ENCODE measurements around the gene FAM120AOS.

FAM120AOS gene

GRCh38 chr9:93422977-93423616, 30.3 kb downstream of the FAM120AOS start:
- Histone ChIP-seq H3K36me3 (ENCODE audit: control insufficient read depth in 1 of 2, insufficient read depth in 2 of 2, low read depth in 1 of 2, low read length in 2 of 2) (no peaks in the 10 kb centered on the region), H2BK12ac (ENCODE audit: low read length in 2 of 2) (no peak overlapping the region), H3K23ac (ENCODE audit: low read length in 2 of 2) (no peak overlapping the region), H2BK15ac (ENCODE audit: low read depth, poor library complexity, severe bottlenecking) (no peak overlapping the region), H4K8ac (ENCODE audit: low read length) (no peak overlapping the region), H2BK120ac (ENCODE audit: low read depth, low read length) (no peak overlapping the region), H2BK5ac (ENCODE audit: low read depth, low read length, poor library complexity, severe bottlenecking) (no peak overlapping the region), H3K9ac (ENCODE audit: low read length) (no peak overlapping the region), H2AK5ac (ENCODE audit: low read length, severe bottlenecking) (no peak overlapping the region), H2AFZ (ENCODE audit: low read depth, low read length) (no peak overlapping the region), H3K4ac (ENCODE audit: low read depth in 1 of 2, low read length in 2 of 2) (no peak overlapping the region), H3K14ac (ENCODE audit: low read length in 2 of 2) (no peak overlapping the region), H3K9me3 (ENCODE audit: control insufficient read depth, low read length) (peaks cover 15% of the 10 kb centered on the region), H3K4me3 (ENCODE audit: insufficient read depth in 1 of 2, low read depth in 1 of 2, low read length in 2 of 2) (no peak overlapping the region), H3K79me1 (replicated peaks; ENCODE audit: low read length, poor library complexity, severe bottlenecking) (no peaks in the 10 kb centered on the region), H4K91ac (ENCODE audit: low read length) (no peak overlapping the region), H3K18ac (ENCODE audit: low read depth in 1 of 2, low read length in 2 of 2) (no peak overlapping the region), H3K4me1 (ENCODE audit: control insufficient read depth, insufficient read depth, low read depth, low read length) (no peaks in the 10 kb centered on the region), H3K4me2 (ENCODE audit: low read length, poor library complexity, severe bottlenecking) (no peak overlapping the region), H3K27me3 (ENCODE audit: control insufficient read depth in 1 of 2, insufficient read depth in 1 of 2, low read length in 2 of 2) (peaks cover 3 to 6% of the 10 kb centered on the region in 2 experiments), H3K27ac (ENCODE audit: low read length, poor library complexity, severe bottlenecking) (no peak overlapping the region)
- WGBS: 83% methylated on average over 10 of the region's 10 CpGs
- DNase-seq: no peak

GRCh38 chr9:93419023-93419422, 34.4 kb downstream of the FAM120AOS start:
- Histone ChIP-seq H3K23ac (ENCODE audit: low read length in 2 of 2) (no peak overlapping the region), H3K27ac (ENCODE audit: low read length, poor library complexity, severe bottlenecking) (no peak overlapping the region), H4K8ac (ENCODE audit: low read length) (no peak overlapping the region), H3K18ac (ENCODE audit: low read depth in 1 of 2, low read length in 2 of 2) (no peak overlapping the region), H3K79me1 (replicated peaks; ENCODE audit: low read length, poor library complexity, severe bottlenecking) (no peaks in the 10 kb centered on the region), H2AK5ac (ENCODE audit: low read length, severe bottlenecking) (no peak overlapping the region), H2BK5ac (ENCODE audit: low read depth, low read length, poor library complexity, severe bottlenecking) (no peak overlapping the region), H3K14ac (ENCODE audit: low read length in 2 of 2) (no peak overlapping the region), H3K4me1 (ENCODE audit: control insufficient read depth, insufficient read depth, low read depth, low read length) (peaks cover 1% of the 10 kb centered on the region), H3K36me3 (ENCODE audit: control insufficient read depth in 1 of 2, insufficient read depth in 2 of 2, low read depth in 1 of 2, low read length in 2 of 2) (no peaks in the 10 kb centered on the region), H3K9me3 (ENCODE audit: control insufficient read depth, low read length) (peaks cover 27% of the 10 kb centered on the region), H3K9ac (ENCODE audit: low read length) (no peak overlapping the region), H4K91ac (ENCODE audit: low read length) (no peak overlapping the region), H3K4ac (ENCODE audit: low read depth in 1 of 2, low read length in 2 of 2) (no peak overlapping the region), H2BK12ac (ENCODE audit: low read length in 2 of 2) (no peak overlapping the region), H3K4me2 (ENCODE audit: low read length, poor library complexity, severe bottlenecking) (no peak overlapping the region), H3K27me3 (ENCODE audit: control insufficient read depth in 1 of 2, insufficient read depth in 1 of 2, low read length in 2 of 2) (peaks cover 0 to 6% of the 10 kb centered on the region in 2 experiments), H2BK120ac (ENCODE audit: low read depth, low read length) (no peak overlapping the region), H2BK15ac (ENCODE audit: low read depth, poor library complexity, severe bottlenecking) (no peak overlapping the region), H2AFZ (ENCODE audit: low read depth, low read length) (no peak overlapping the region), H3K4me3 (ENCODE audit: insufficient read depth in 1 of 2, low read depth in 1 of 2, low read length in 2 of 2) (no peak overlapping the region)
- DNase-seq: no peak
- 57% methylated on average over 1 of the region's 1 CpG for WGBS

- Histone ChIP-seq H3K18ac (ENCODE audit: low read depth in 1 of 2, low read length in 2 of 2) (no peak overlapping the region), H2BK5ac (ENCODE audit: low read depth, low read length, poor library complexity, severe bottlenecking) (no peak overlapping the region), H2BK15ac (ENCODE audit: low read depth, poor library complexity, severe bottlenecking) (no peak overlapping the region), H4K8ac (ENCODE audit: low read length) (no peak overlapping the region), H3K9me3 (ENCODE audit: control insufficient read depth, low read length) (peaks cover 27% of the 10 kb centered on the region), H3K23ac (ENCODE audit: low read length in 2 of 2) (no peak overlapping the region), H3K79me1 (replicated peaks; ENCODE audit: low read length, poor library complexity, severe bottlenecking) (no peaks in the 10 kb centered on the region), H4K91ac (ENCODE audit: low read length) (no peak overlapping the region), H3K27ac (ENCODE audit: low read length, poor library complexity, severe bottlenecking) (no peak overlapping the region), H2AK5ac (ENCODE audit: low read length, severe bottlenecking) (no peak overlapping the region), H2AFZ (ENCODE audit: low read depth, low read length) (no peak overlapping the region), H2BK12ac (ENCODE audit: low read length in 2 of 2) (no peak overlapping the region), H3K4me2 (ENCODE audit: low read length, poor library complexity, severe bottlenecking) (no peak overlapping the region), H3K9ac (ENCODE audit: low read length) (no peak overlapping the region), H3K14ac (ENCODE audit: low read length in 2 of 2) (no peak overlapping the region), H3K4ac (ENCODE audit: low read depth in 1 of 2, low read length in 2 of 2) (no peak overlapping the region), H2BK120ac (ENCODE audit: low read depth, low read length) (no peak overlapping the region), H3K4me1 (ENCODE audit: control insufficient read depth, insufficient read depth, low read depth, low read length) (peaks cover 1% of the 10 kb centered on the region), H3K36me3 (ENCODE audit: control insufficient read depth in 1 of 2, insufficient read depth in 2 of 2, low read depth in 1 of 2, low read length in 2 of 2) (no peaks in the 10 kb centered on the region), H3K4me3 (ENCODE audit: insufficient read depth in 1 of 2, low read depth in 1 of 2, low read length in 2 of 2) (no peak overlapping the region), H3K27me3 (ENCODE audit: control insufficient read depth in 1 of 2, insufficient read depth in 1 of 2, low read length in 2 of 2) (no peaks in the 10 kb centered on the region)
- DNase-seq: no peak
- no CpG with 5 or more reads among the region's 1 CpG for WGBS
Measured at GRCh38 chr9:93417538-93417937, 35.8 kb downstream of the FAM120AOS start.

GRCh38 chr9:93416530-93417235, 36.7 kb downstream of the FAM120AOS start:
- no peak overlapping the region for H3K4me2 ChIP-seq (ENCODE audit: low read length, poor library complexity, severe bottlenecking)
- no peak for DNase-seq
- no peak overlapping the region for H3K23ac ChIP-seq (ENCODE audit: low read length in 2 of 2)
- H3K79me1 ChIP-seq (replicated peaks; ENCODE audit: low read length, poor library complexity, severe bottlenecking): no peaks in the 10 kb centered on the region
- H2BK5ac ChIP-seq (ENCODE audit: low read depth, low read length, poor library complexity, severe bottlenecking): no peak overlapping the region
- no peak overlapping the region for H3K18ac ChIP-seq (ENCODE audit: low read depth in 1 of 2, low read length in 2 of 2)
- no peak overlapping the region for H2BK12ac ChIP-seq (ENCODE audit: low read length in 2 of 2)
- no peaks in the 10 kb centered on the region for H3K36me3 ChIP-seq (ENCODE audit: control insufficient read depth in 1 of 2, insufficient read depth in 2 of 2, low read depth in 1 of 2, low read length in 2 of 2)
- H2BK120ac ChIP-seq (ENCODE audit: low read depth, low read length): no peak overlapping the region
- no peak overlapping the region for H2AK5ac ChIP-seq (ENCODE audit: low read length, severe bottlenecking)
- no peak overlapping the region for H3K4ac ChIP-seq (ENCODE audit: low read depth in 1 of 2, low read length in 2 of 2)
- H3K4me1 ChIP-seq (ENCODE audit: control insufficient read depth, insufficient read depth, low read depth, low read length): peaks cover 1% of the 10 kb centered on the region
- no peak overlapping the region for H3K4me3 ChIP-seq (ENCODE audit: insufficient read depth in 1 of 2, low read depth in 1 of 2, low read length in 2 of 2)
- H2BK15ac ChIP-seq (ENCODE audit: low read depth, poor library complexity, severe bottlenecking): no peak overlapping the region
- no peak overlapping the region for H3K14ac ChIP-seq (ENCODE audit: low read length in 2 of 2)
- H4K91ac ChIP-seq (ENCODE audit: low read length): no peak overlapping the region
- H4K8ac ChIP-seq (ENCODE audit: low read length): no peak overlapping the region
- no peak overlapping the region for H3K27ac ChIP-seq (ENCODE audit: low read length, poor library complexity, severe bottlenecking)
- H3K27me3 ChIP-seq (ENCODE audit: control insufficient read depth in 1 of 2, insufficient read depth in 1 of 2, low read length in 2 of 2): no peaks in the 10 kb centered on the region
- H2AFZ ChIP-seq (ENCODE audit: low read depth, low read length): no peak overlapping the region
- no peak overlapping the region for H3K9ac ChIP-seq (ENCODE audit: low read length)
- 69% methylated on average over 8 of the region's 8 CpGs for WGBS
- peaks cover 27% of the 10 kb centered on the region for H3K9me3 ChIP-seq (ENCODE audit: control insufficient read depth, low read length)

Data from mesenchymal stem cell (in vitro differentiated cells and primary cell).